Panc1 (cell line): ENCODE results near the gene LRP2. TPM values are rescaled to one million over a fixed set of nuclear protein-coding genes. Genes with fewer than 3 reads are reported as not detected.

Experiments used
- ATAC-seq: fragments of 200-7000 bp; cut with Tn5 transposase; 2 replicates; pipeline ENCODE4 v1.9.1; 2020; ENCODE audit warnings: mild to moderate bottlenecking, moderate library complexity
- BruUV-seq: library from RNA; stranded (reverse); fragments of 400-500 nt; replicated peaks from 2 replicates; lab custom pipeline; 2021; lab: Mats Ljungman, UMichigan
- CTCF ChIA-PET: fragments of 300-600 bp; sonication (Branson Sonifier 250); formaldehyde crosslinking; loops from one replicate; lab custom pipeline; 2022; ENCODE audit warnings: antibody characterized with exemption; lab: Charles Lee
- POLR2A ChIA-PET: fragments of 300-600 bp; sonication (Branson Sonifier 250); formaldehyde crosslinking; loops from one replicate; lab custom pipeline; 2022; ENCODE audit warnings: antibody characterized with exemption; lab: Charles Lee
- DNase-seq: peaks from one replicate; pipeline ENCODE4 v3.0.0-alpha.2; 2010; ENCODE audit warnings: low read depth, low spot score
- H3K27ac ChIP-seq: 2 replicates; pipeline ENCODE4 v1.5.1; 2011; ENCODE audit warnings: mild to moderate bottlenecking, low read length, inconsistent platforms
- H3K27me3 ChIP-seq: fragments of 200-500 bp; sonication (Bioruptor generic); 2 replicates; pipeline ENCODE4 v1.6.0; 2014; ENCODE audit warnings: low read length, inconsistent platforms; ENCODE audit not compliant: control insufficient read depth, insufficient read depth
- H3K36me3 ChIP-seq: fragments of 200-500 bp; sonication (Bioruptor generic); 2 replicates; pipeline ENCODE4 v1.5.1; 2014; ENCODE audit warnings: inconsistent platforms, mild to moderate bottlenecking, low read length, moderate library complexity; ENCODE audit not compliant: control insufficient read depth, insufficient read depth
- H3K4me1 ChIP-seq: 2 replicates; pipeline ENCODE4 v1.5.1; 2011; ENCODE audit warnings: inconsistent platforms, mild to moderate bottlenecking, low read length, moderate library complexity; ENCODE audit not compliant: control insufficient read depth, insufficient read depth
- H3K4me3 ChIP-seq, 2 experiments: 2 replicates each; pipeline ENCODE4 v1.5.1; 2011 to 2012; ENCODE audit warnings: low read depth in 2 of 2, low read length in 2 of 2, mild to moderate bottlenecking in 2 of 2, inconsistent platforms in 1 of 2, moderate library complexity in 1 of 2
- H3K9me3 ChIP-seq: fragments of 200-500 bp; sonication (Bioruptor generic); 2 replicates; pipeline ENCODE4 v1.5.1; 2014; ENCODE audit warnings: low read depth, mild to moderate bottlenecking, inconsistent platforms, low read length, moderate library complexity; ENCODE audit not compliant: control insufficient read depth, insufficient read depth
- POLR2AphosphoS5 ChIP-seq: IDR thresholded peaks from 2 replicates; pipeline ENCODE4 v1.6.1; 2012; ENCODE audit warnings: mild to moderate bottlenecking, low read depth, low read length, moderate library complexity
- SIN3A ChIP-seq: IDR thresholded peaks from 2 replicates; pipeline ENCODE4 v1.6.1; 2012; ENCODE audit warnings: low read depth, mild to moderate bottlenecking, low read length, moderate library complexity, borderline replicate concordance; ENCODE audit not compliant: insufficient read depth
- in situ Hi-C: cut with HindIII; loops from 2 replicates; pipeline ENCODE4 v1.10.0; 2016; ENCODE audit warnings: low sequenced_read_pairs, low pct_unique_long_range_greater_than_20kb
- intact Hi-C: fragments of 100-400 bp; cut with micrococcal nuclease; formaldehyde crosslinking; loops from one replicate; pipeline ENCODE4 v1.10.0; 2022; ENCODE audit not compliant: unreplicated experiment
- total RNA-seq: library from RNA; stranded (reverse); gene quantifications from one replicate; pipeline ENCODE4 v1.2.1, GENCODE V29; 2021; ENCODE audit not compliant: unreplicated experiment
- TF ChIP-seq, protein P1 (sequence below), 2 experiments: IDR thresholded peaks; 2 replicates each; pipeline ENCODE4 v1.6.1; 2011 to 2012; ENCODE audit warnings: low read depth in 2 of 2, control low read depth in 1 of 2, low read length in 1 of 2, mild to moderate bottlenecking in 1 of 2, moderate library complexity in 1 of 2; ENCODE audit not compliant: insufficient read depth in 1 of 2

LRP2 gene
- total RNA-seq, 1 experiment from 2014 or later: 0.10 TPM

DNA sequence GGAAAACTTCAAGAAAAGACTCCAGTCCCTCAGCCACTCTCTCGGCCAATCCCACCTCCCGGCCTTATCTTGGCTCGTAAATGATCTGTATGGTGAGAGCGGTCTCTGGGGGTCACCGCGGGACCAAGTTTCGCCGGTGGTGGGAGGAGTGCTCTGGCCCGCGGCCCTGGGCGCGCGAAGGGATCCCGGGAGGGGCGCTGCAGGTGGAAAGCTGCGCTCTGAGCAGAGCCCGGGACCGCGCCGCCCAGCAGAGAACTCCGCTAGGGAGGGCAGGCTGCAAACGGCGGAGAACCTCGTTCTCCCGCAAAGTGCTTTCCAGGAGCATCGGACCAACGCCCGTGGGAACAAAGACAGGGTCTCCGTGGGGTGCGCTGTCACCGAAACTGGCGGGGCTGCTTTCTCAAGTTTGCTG is 622 bp downstream of the LRP2 start:
- TF ChIP-seq POLR2AphosphoS5: no peak
- Histone ChIP-seq H3K36me3 (no peaks in the 10 kb centered on the region), H3K27me3 (peaks cover 28% of the 10 kb centered on the region), H3K4me1 (peaks cover 15% of the 10 kb centered on the region), H3K27ac (no peak overlapping the region), H3K9me3 (no peaks in the 10 kb centered on the region), H3K4me3 (peak overlapping the region; percentile 24 to 45)
- intact Hi-C loops: no loop called here
- CTCF ChIA-PET: no interaction called here
- in situ Hi-C loops: no loop called here
- POLR2A ChIA-PET: no interaction called here
- ATAC-seq (peak; percentile 75), DNase-seq (no peak)
- BruUV-seq: no TSS peak

DNA sequence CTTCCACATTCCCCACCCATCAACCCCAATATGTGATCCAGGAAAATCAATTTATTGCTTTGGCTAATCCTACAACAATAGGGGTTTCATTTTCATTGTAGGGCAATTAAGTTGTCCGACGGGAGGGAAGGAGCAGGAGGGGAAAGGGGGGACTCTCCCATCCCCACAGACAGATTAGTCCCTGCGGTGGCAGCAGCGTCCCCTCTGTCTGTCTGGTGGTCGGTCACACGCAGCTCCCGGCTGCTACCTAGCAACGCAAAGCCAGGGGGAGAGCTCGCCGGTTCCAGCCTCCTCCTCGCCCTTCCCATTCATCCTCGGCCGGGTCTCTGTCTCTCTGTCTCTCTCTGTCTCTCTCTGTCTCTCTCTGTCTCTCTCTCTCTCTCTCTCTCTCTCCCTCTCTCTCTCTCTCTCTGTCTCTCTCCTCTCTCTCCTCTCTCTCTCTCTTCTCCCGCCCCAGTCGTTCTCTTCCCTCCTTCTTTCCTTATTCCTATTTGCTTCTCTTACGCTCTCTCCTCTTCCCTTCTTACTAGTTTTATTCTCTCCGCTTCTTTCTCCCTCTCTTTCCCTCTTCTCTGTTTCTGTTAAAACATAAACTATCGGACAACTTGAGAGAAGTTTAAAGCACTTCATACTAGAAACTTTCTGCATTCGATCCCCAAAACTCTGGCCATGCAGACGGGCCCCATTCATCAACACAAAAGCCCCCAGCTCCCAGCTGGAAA is 1.2 kb downstream of the LRP2 start:
- no peak for ATAC-seq
- Histone ChIP-seq H3K9me3 (no peaks in the 10 kb centered on the region), H3K27ac (no peak overlapping the region), H3K36me3 (no peaks in the 10 kb centered on the region), H3K4me1 (peaks cover 15% of the 10 kb centered on the region), H3K27me3 (peaks cover 31% of the 10 kb centered on the region), H3K4me3 (peak overlapping the region; percentile 24 to 45; a peak in 3 of 4 replicates)
- DNase-seq: no peak
- TF ChIP-seq, protein P1, sequence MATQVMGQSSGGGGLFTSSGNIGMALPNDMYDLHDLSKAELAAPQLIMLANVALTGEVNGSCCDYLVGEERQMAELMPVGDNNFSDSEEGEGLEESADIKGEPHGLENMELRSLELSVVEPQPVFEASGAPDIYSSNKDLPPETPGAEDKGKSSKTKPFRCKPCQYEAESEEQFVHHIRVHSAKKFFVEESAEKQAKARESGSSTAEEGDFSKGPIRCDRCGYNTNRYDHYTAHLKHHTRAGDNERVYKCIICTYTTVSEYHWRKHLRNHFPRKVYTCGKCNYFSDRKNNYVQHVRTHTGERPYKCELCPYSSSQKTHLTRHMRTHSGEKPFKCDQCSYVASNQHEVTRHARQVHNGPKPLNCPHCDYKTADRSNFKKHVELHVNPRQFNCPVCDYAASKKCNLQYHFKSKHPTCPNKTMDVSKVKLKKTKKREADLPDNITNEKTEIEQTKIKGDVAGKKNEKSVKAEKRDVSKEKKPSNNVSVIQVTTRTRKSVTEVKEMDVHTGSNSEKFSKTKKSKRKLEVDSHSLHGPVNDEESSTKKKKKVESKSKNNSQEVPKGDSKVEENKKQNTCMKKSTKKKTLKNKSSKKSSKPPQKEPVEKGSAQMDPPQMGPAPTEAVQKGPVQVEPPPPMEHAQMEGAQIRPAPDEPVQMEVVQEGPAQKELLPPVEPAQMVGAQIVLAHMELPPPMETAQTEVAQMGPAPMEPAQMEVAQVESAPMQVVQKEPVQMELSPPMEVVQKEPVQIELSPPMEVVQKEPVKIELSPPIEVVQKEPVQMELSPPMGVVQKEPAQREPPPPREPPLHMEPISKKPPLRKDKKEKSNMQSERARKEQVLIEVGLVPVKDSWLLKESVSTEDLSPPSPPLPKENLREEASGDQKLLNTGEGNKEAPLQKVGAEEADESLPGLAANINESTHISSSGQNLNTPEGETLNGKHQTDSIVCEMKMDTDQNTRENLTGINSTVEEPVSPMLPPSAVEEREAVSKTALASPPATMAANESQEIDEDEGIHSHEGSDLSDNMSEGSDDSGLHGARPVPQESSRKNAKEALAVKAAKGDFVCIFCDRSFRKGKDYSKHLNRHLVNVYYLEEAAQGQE (IDR thresholded peaks at IDR 0.05; ENCODE audit: insufficient read depth in 1 of 2, low read depth in 2 of 2, low read length in 1 of 2): no peak
- intact Hi-C loops: no loop called here
- no TSS peak for BruUV-seq
- ChIA-PET CTCF (no interaction called here), POLR2A (no interaction called here)
- in situ Hi-C loops: no loop called here

DNA sequence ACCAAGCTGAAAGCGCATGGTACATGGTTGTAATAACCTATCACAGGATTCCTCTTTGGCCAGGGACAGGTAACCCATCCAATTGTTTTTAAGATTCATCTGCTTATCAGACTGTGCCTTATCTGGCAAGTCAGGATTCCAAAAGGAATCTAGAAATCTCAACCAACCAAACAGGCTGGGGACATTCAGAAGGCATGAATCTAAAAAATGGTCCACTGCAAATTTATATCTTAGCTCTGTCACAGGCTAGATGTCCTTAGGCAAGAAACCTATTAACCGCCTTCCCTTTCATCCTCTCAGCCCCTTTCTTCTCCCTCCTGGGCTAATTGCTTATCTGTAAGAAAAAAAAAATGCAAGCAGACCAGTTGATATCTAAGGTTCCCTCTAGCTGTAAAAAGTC is 4.3 kb downstream of the LRP2 start:
- no TSS peak for BruUV-seq
- DNase-seq: no peak
- ATAC-seq: no peak
- Histone ChIP-seq H3K4me3 (no peak overlapping the region), H3K27ac (no peak overlapping the region), H3K27me3 (peaks cover 37% of the 10 kb centered on the region), H3K4me1 (peaks cover 6% of the 10 kb centered on the region), H3K36me3 (no peaks in the 10 kb centered on the region), H3K9me3 (no peaks in the 10 kb centered on the region)
- ChIA-PET CTCF (no interaction called here), POLR2A (no interaction called here)
- TF ChIP-seq SIN3A: no peak
- intact Hi-C loops (no loop called here), in situ Hi-C loops (no loop called here)

DNA sequence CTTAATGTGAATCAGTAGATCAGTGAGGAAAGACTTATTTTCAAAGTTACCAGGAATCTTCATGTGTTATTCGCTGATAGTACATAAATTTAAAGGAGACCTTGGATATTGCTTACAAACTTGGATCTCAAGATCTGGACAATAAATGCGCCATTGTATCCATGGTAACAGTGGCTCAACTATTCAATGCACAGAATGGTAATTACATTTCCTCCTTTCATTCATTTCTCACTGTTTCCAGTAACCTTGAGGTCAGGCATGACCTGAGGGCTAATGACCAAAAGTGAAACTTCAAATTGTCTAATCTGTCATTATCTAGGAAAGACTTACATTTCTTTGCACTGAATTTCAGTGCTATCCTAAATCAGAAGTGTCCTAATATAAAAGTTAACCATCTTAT is 8.1 kb downstream of the LRP2 start:
- no peaks in the 10 kb centered on the region for H3K36me3 ChIP-seq
- intact Hi-C loops: no loop called here
- H3K27ac ChIP-seq: no peak overlapping the region
- ATAC-seq: no peak
- CTCF ChIA-PET: no interaction called here
- POLR2A ChIA-PET: no interaction called here
- peaks cover 17% of the 10 kb centered on the region; the same call in 1 of the 2 replicates for H3K27me3 ChIP-seq
- H3K4me3 ChIP-seq: no peak overlapping the region
- no peak for TF ChIP-seq POLR2AphosphoS5
- BruUV-seq: no TSS peak
- H3K4me1 ChIP-seq: no peaks in the 10 kb centered on the region
- in situ Hi-C loops: no loop called here
- H3K9me3 ChIP-seq: no peaks in the 10 kb centered on the region
- DNase-seq: no peak
